H1 (cell line): Measurements from ENCODE around the gene PDXDC1.
"Not testable (repeated sequence)": the region's sequence is repeated elsewhere in the genome, so short reads cannot be mapped to it uniquely, and the experiment has no call there.

Experiments
- GABPA ChIP-seq: IDR thresholded peaks from 2 replicates; pipeline ENCODE4 v1.6.1; 2011; ENCODE audit warnings: mild to moderate bottlenecking, low read length, moderate library complexity, borderline replicate concordance; ENCODE audit not compliant: insufficient read depth
- POLR2A ChIP-seq, 2 experiments: IDR thresholded peaks; 1 replicate in 1 of 2; 2 replicates in 1 of 2; pipeline ENCODE4 v1.6.1; 2011; ENCODE audit warnings: low read depth in 2 of 2, low read length in 2 of 2, mild to moderate bottlenecking in 2 of 2; ENCODE audit errors: control extremely low read depth in 1 of 2
- RAD21 ChIP-seq, 2 experiments: IDR thresholded peaks in 1 of 2; conservative IDR thresholded peaks in 1 of 2; 2 replicates each; pipeline ENCODE4 v1.6.1; 2011; ENCODE audit warnings: low read depth in 2 of 2, low read length in 2 of 2, improper control_type of control experiment in 1 of 2, inconsistent platforms in 1 of 2, mild to moderate bottlenecking in 1 of 2, moderate library complexity in 1 of 2
- RXRA ChIP-seq: IDR thresholded peaks from 2 replicates; pipeline ENCODE4 v1.6.1; 2011; ENCODE audit warnings: low read depth, mild to moderate bottlenecking, low read length, moderate library complexity; ENCODE audit not compliant: insufficient read depth
- SIN3A ChIP-seq, 2 experiments: IDR thresholded peaks in 1 of 2; conservative IDR thresholded peaks in 1 of 2; 2 replicates each; pipeline ENCODE4 v1.6.1; 2011 to 2012; ENCODE audit warnings: low read length in 2 of 2, improper control_type of control experiment in 1 of 2, low read depth in 1 of 2, mild to moderate bottlenecking in 1 of 2
- ZNF274 ChIP-seq: IDR thresholded peaks from 2 replicates; pipeline ENCODE4 v1.7.0; 2012; ENCODE audit warnings: low read length, borderline replicate concordance; ENCODE audit errors: extremely low read depth
- TF ChIP-seq, protein P1 (sequence below), 3 experiments: IDR thresholded peaks; 1 replicate in 2 of 3; 2 replicates in 1 of 3; pipeline versions ENCODE4 v1.5.1 to v1.6.1; 2011; ENCODE audit warnings: low read length in 3 of 3, mild to moderate bottlenecking in 3 of 3, inconsistent platforms in 2 of 3, low read depth in 1 of 3, moderate library complexity in 1 of 3; ENCODE audit not compliant: insufficient read depth in 1 of 3; ENCODE audit errors: control extremely low read depth in 1 of 3

DNA sequence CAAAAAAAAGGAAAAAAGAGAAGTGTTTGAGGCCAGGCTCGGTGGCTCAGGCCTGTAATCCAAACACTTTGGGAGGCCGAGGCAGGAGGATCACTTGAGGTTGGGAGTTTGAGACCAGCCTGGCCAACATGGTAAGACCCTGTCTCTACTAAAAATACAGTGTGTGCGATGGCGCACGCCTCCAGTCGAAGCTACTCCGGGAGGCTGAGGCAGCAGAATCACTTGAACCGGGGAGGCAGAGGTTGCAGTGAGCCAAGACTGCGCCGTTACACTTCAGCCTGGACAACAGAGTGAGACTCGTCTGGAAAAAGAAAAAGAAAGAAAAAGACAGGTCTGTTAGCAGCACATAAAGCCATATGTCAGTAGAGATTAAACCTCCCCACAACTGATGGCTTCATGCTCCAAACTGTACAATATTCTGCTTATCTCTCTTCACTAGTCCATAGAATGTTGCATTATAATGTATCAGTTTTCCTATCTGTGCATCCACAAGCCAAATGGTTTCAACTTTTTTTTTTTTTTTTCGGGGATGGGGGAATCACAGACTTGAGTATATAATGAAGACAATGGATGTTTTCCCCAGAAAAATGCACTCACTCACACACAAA lies 3.1 kb upstream of the PDXDC1 start:
- TF ChIP-seq, protein P1, sequence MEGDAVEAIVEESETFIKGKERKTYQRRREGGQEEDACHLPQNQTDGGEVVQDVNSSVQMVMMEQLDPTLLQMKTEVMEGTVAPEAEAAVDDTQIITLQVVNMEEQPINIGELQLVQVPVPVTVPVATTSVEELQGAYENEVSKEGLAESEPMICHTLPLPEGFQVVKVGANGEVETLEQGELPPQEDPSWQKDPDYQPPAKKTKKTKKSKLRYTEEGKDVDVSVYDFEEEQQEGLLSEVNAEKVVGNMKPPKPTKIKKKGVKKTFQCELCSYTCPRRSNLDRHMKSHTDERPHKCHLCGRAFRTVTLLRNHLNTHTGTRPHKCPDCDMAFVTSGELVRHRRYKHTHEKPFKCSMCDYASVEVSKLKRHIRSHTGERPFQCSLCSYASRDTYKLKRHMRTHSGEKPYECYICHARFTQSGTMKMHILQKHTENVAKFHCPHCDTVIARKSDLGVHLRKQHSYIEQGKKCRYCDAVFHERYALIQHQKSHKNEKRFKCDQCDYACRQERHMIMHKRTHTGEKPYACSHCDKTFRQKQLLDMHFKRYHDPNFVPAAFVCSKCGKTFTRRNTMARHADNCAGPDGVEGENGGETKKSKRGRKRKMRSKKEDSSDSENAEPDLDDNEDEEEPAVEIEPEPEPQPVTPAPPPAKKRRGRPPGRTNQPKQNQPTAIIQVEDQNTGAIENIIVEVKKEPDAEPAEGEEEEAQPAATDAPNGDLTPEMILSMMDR (IDR thresholded peaks at IDR 0.05; ENCODE audit: control extremely low read depth in 1 of 3, insufficient read depth in 1 of 3, low read depth in 1 of 3, low read length in 3 of 3) = not testable (repeated sequence)
- not testable (repeated sequence) for TF ChIP-seq POLR2A (IDR thresholded peaks at IDR 0.05; ENCODE audit: control extremely low read depth in 1 of 2, low read depth in 2 of 2, low read length in 2 of 2); RAD21 (IDR thresholded peaks at IDR 0.05 in 1 of 2, conservative IDR thresholded peaks at IDR 0.05 in 1 of 2; ENCODE audit: low read depth in 2 of 2, low read length in 2 of 2); ZNF274; GABPA; RXRA; SIN3A (conservative IDR thresholded peaks at IDR 0.05 in 1 of 2, IDR thresholded peaks at IDR 0.05 in 1 of 2; ENCODE audit: low read depth in 1 of 2, low read length in 2 of 2)
